Lung (tissue), 12 donors: ENCODE measurements around the gene PRKCE. TPM values are rescaled to one million over a fixed set of nuclear protein-coding genes. Genes with fewer than 3 reads are reported as not detected.

Experiments used
- ATAC-seq: fragments of 200-7000 bp; cut with Tn5 transposase; one replicate; pipeline ENCODE4 v1.9.1; 2020; ENCODE audit warnings: moderate number of reproducible peaks; ENCODE audit not compliant: insufficient read depth, low FRiP score
- DNase-seq, 3 donors: peaks; one replicate each; pipeline ENCODE4 v3.0.0-alpha.2; 2013 to 2017
- H3K27ac ChIP-seq, 2 donors: one replicate each; pipeline ENCODE4 v1.5.1; 2013; ENCODE audit warnings: mild to moderate bottlenecking in 2 of 2, moderate library complexity in 2 of 2, control low read depth in 1 of 2, inconsistent platforms in 1 of 2, low read depth in 1 of 2, low read length in 1 of 2
- H3K27me3 ChIP-seq, 3 donors: one replicate each; pipeline ENCODE4 v1.5.1; 2013; ENCODE audit warnings: low read length in 2 of 3; ENCODE audit not compliant: control insufficient read depth in 3 of 3, insufficient read depth in 3 of 3
- H3K36me3 ChIP-seq, 4 donors: one replicate each; pipeline ENCODE4 v1.5.1; 2013; ENCODE audit warnings: low read length in 4 of 4, mild to moderate bottlenecking in 1 of 4, moderate library complexity in 1 of 4; ENCODE audit not compliant: control insufficient read depth in 4 of 4, insufficient read depth in 4 of 4
- H3K4me1 ChIP-seq, 5 donors: one replicate each; pipeline ENCODE4 v1.5.1; 2013; ENCODE audit warnings: low read length in 5 of 5, mild to moderate bottlenecking in 2 of 5, moderate library complexity in 1 of 5; ENCODE audit not compliant: control insufficient read depth in 5 of 5, insufficient read depth in 5 of 5
- H3K4me3 ChIP-seq: one replicate; pipeline ENCODE4 v1.5.1; 2013; ENCODE audit warnings: mild to moderate bottlenecking, control low read depth, moderate library complexity
- H3K9ac ChIP-seq, 2 donors: one replicate each; pipeline ENCODE4 v1.5.1; 2013; ENCODE audit warnings: low read length in 2 of 2, control low read depth in 1 of 2; ENCODE audit not compliant: insufficient read depth in 1 of 2
- H3K9me3 ChIP-seq, 4 donors: one replicate each; pipeline ENCODE4 v1.5.1; 2013; ENCODE audit warnings: low read length in 3 of 4, mild to moderate bottlenecking in 1 of 4, moderate library complexity in 1 of 4; ENCODE audit not compliant: control insufficient read depth in 4 of 4, insufficient read depth in 3 of 4
- CTCF ChIP-seq: IDR thresholded peaks from 2 replicates; pipeline ENCODE4 v1.5.1; 2012; ENCODE audit warnings: mild to moderate bottlenecking; ENCODE audit errors: control extremely low read depth, extremely low read depth
- WGBS, 2 donors: extraction: QIAGEN DNeasy Blood & Tissue Kit; methylation state at CpG; one replicate each; pipeline ENCODE4 v1.1.7; 2013; 5-methylcytosine and 5-hydroxymethylcytosine counted together
- polyA plus RNA-seq, 2 donors: library from polyadenylated mRNA; stranded (reverse); fragments of 200-250 nt; gene quantifications; one replicate each; pipeline ENCODE4 v1.2.1, GENCODE V29; 2013
- total RNA-seq, 2 donors: library from RNA; depleted of rRNA in 1 of 2; stranded (reverse); fragments of >200 nt in 1 of 2; gene quantifications; one replicate each; pipeline ENCODE4 v1.2.1, GENCODE V29; 2014 to 2021
- donor health status: control.
- donor health status: control.
- donor health status: Bipolar disorder and iron deficiency.
- donor health status: healthy.
- donor health status: DM: yes; HTN: yes; CAD: no.

Gene PRKCE
- total and polyA plus RNA-seq, 4 donors: 12.5 to 82.2 (median 32.1) TPM

- Histone ChIP-seq H3K36me3 (no peaks in the 10 kb centered on the region), H3K27me3 (no peaks in the 10 kb centered on the region), H3K4me3 (no peak overlapping the region), H3K27ac (peak overlapping the region; percentile 13 to 53), H3K9me3 (no peaks in the 10 kb centered on the region), H3K9ac (no peak overlapping the region), H3K4me1 (peaks cover 0 to 33% (median 17%) of the 10 kb centered on the region in 5 donors)
- ATAC-seq (no peak), DNase-seq (peak in 1 of 3 donors; percentile 13)
- 60 to 82% methylated on average over 6 of the region's 6 CpGs for WGBS, 2 donors
- TF ChIP-seq CTCF: no peak
These were observed 173.7 kb downstream of the PRKCE start for GRCh38 chr2:45825001-45825651.

- Histone ChIP-seq H3K27ac (peak overlapping the region in 1 of 2 donors; percentile 63), H3K4me1 (peaks cover 0 to 24% (median 15%) of the 10 kb centered on the region in 5 donors), H3K4me3 (no peak overlapping the region), H3K9me3 (peaks cover 0 to 4% (median 0%) of the 10 kb centered on the region in 4 donors), H3K27me3 (no peaks in the 10 kb centered on the region), H3K9ac (no peak overlapping the region), H3K36me3 (no peaks in the 10 kb centered on the region)
- ATAC-seq (no peak), DNase-seq (no peak)
- 87% methylated on average over 6 of the region's 6 CpGs for WGBS, 2 donors
- no peak for TF ChIP-seq CTCF
These were observed 175.0 kb downstream of the PRKCE start for GRCh38 chr2:45826460-45826859.

- no peak for ATAC-seq
These were observed 175.6 kb downstream of the PRKCE start for GRCh38 chr2:45826884-45827635.

More at GRCh38 chr2:45826884-45827635, 175.6 kb downstream of the PRKCE start:
- Histone ChIP-seq H3K4me3 (no peak overlapping the region), H3K27ac (peak overlapping the region in 1 of 2 donors; percentile 63), H3K27me3 (no peaks in the 10 kb centered on the region), H3K36me3 (no peaks in the 10 kb centered on the region), H3K4me1 (peaks cover 0 to 21% (median 10%) of the 10 kb centered on the region in 5 donors), H3K9me3 (peaks cover 0 to 4% (median 0%) of the 10 kb centered on the region in 4 donors), H3K9ac (no peak overlapping the region)
- DNase-seq: no peak
- 56 to 68% methylated on average over 10 of the region's 10 CpGs for WGBS, 2 donors
- TF ChIP-seq CTCF: no peak
